HFFc6 (cell line): ENCODE results near the gene WNT5A. TPM values are rescaled to one million over a fixed set of nuclear protein-coding genes. Genes with fewer than 3 reads are reported as not detected.

Source experiments
- DNase-seq: peaks from one replicate; pipeline ENCODE4 v3.0.0-alpha.2; 2018
- H3K27ac Mint-ChIP-seq: 2 replicates; pipeline ENCODE4 v1.8.0; 2020; ENCODE audit warnings: mild to moderate bottlenecking, mixed read lengths
- H3K27me3 Mint-ChIP-seq: 2 replicates; pipeline ENCODE4 v1.8.0; 2021; ENCODE audit warnings: mild to moderate bottlenecking, moderate library complexity, mixed read lengths; ENCODE audit not compliant: insufficient read depth
- H3K36me3 Mint-ChIP-seq: 2 replicates; pipeline ENCODE4 v1.8.0; 2021; ENCODE audit warnings: low read depth, mixed read lengths
- H3K4me1 Mint-ChIP-seq: 2 replicates; pipeline ENCODE4 v1.8.0; 2020; ENCODE audit warnings: low read depth, mixed read lengths
- H3K4me3 Mint-ChIP-seq: 2 replicates; pipeline ENCODE4 v1.8.0; 2020; ENCODE audit warnings: mild to moderate bottlenecking, moderate library complexity, mixed read lengths
- H3K9me3 Mint-ChIP-seq: 2 replicates; pipeline ENCODE4 v1.8.0; 2020; ENCODE audit warnings: mild to moderate bottlenecking, mixed read lengths
- CTCF ChIP-seq: fragments of 200-600 bp; sonication (generic); IDR thresholded peaks from 2 replicates; pipeline ENCODE4 v1.5.0; 2021; ENCODE audit warnings: antibody characterized with exemption, mild to moderate bottlenecking
- total RNA-seq, 6 experiments: library from RNA; stranded (reverse); fragmentation: NEBNext Ultra II Directional; extraction: Animal tissue kit (Norgen Biotek cat#: 25700); gene quantifications; 2 replicates in 1 of 6; 3 replicates in 5 of 6; pipeline ENCODE4 v1.2.3, GENCODE V29; 2021

Gene WNT5A
- total RNA-seq, 6 experiments from 2014 or later: 240 to 387 (median 256) TPM

- Mint-ChIP-seq H3K4me3 (no peak overlapping the region), H3K36me3 (no peaks in the 10 kb centered on the region), H3K27ac (no peak overlapping the region), H3K4me1 (peaks cover 46% of the 10 kb centered on the region), H3K9me3 (no peaks in the 10 kb centered on the region), H3K27me3 (0 out of 2 replicates have a peak, but pooled peaks cover 2% of the 10 kb centered on the region)
- no peak for DNase-seq
- no peak for TF ChIP-seq CTCF
Observed at GRCh38 chr3:55497250-55497649, 10.1 kb upstream of the WNT5A start.

DNA sequence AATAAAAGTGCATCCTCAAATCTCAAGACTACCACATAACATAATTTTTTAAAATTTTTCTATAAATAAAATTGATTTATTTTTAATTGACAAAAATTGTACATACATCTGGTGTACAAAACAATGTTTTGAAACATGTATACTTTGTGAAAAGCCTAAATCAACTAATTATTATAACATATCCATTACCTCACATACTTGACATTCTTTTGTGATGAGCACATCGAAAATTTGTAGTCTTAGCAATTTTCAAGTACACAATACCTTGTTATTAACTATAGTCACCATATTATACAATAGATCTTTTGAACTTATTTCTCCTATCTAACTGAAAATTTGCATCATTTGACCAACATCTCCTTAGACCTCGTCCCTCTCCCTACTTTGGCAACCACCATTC, 7.9 kb upstream of the WNT5A start:
- Mint-ChIP-seq H3K4me1 (peaks cover 46% of the 10 kb centered on the region), H3K4me3 (no peak overlapping the region), H3K36me3 (no peaks in the 10 kb centered on the region), H3K9me3 (no peaks in the 10 kb centered on the region), H3K27me3 (peaks cover 6% of the 10 kb centered on the region), H3K27ac (no peak overlapping the region)
- no peak for TF ChIP-seq CTCF
- no peak for DNase-seq

DNA sequence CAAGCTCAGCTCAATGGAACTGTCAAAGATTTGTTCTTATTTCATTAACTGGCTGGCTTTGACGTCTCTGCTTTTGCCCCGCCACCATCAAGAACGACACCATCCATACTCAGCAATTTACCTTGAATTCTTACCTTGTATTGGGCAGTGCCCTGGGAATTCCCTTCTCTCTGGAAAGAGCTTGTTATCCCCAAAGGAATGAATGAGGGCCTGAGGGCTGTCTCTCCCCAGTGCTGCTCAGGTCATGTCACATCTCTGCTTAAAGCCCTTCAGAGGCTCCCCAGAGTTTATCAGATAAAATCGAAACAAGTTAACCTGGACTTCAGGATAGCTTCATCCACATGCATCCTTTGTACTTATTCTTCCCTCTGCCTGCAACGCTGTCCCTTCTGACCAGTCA, 5.9 kb upstream of the WNT5A start:
- no peak for TF ChIP-seq CTCF
- Mint-ChIP-seq H3K9me3 (no peaks in the 10 kb centered on the region), H3K27ac (no peak overlapping the region), H3K27me3 (peaks cover 6% of the 10 kb centered on the region), H3K4me3 (no peak overlapping the region), H3K36me3 (no peaks in the 10 kb centered on the region), H3K4me1 (peaks cover 60% of the 10 kb centered on the region)
- DNase-seq: no peak

GRCh38 chr3:55491296-55491816, 4.2 kb upstream of the WNT5A start:
- Mint-ChIP-seq H3K36me3 (peaks cover 5% of the 10 kb centered on the region; the same call in 1 of the 2 replicates), H3K9me3 (no peaks in the 10 kb centered on the region), H3K27ac (peak overlapping the region; percentile 69), H3K4me1 (peaks cover 60% of the 10 kb centered on the region), H3K27me3 (peaks cover 7% of the 10 kb centered on the region), H3K4me3 (peak overlapping the region; percentile 38)
- TF ChIP-seq CTCF: no peak
- peak; percentile 93 for DNase-seq

GRCh38 chr3:55490276-55490913, 3.3 kb upstream of the WNT5A start:
- peak overlapping the region; percentile 32 for H3K27ac Mint-ChIP-seq
- H3K36me3 Mint-ChIP-seq: peaks cover 12% of the 10 kb centered on the region
- no peaks in the 10 kb centered on the region for H3K9me3 Mint-ChIP-seq
- H3K4me1 Mint-ChIP-seq: peaks cover 53% of the 10 kb centered on the region
- H3K27me3 Mint-ChIP-seq: peaks cover 11% of the 10 kb centered on the region
- DNase-seq: no peak
- peak overlapping the region; percentile 2; the same call in 1 of the 2 replicates for H3K4me3 Mint-ChIP-seq
- no peak for TF ChIP-seq CTCF
